ENCODE results near the gene ADCY1.

DNA sequence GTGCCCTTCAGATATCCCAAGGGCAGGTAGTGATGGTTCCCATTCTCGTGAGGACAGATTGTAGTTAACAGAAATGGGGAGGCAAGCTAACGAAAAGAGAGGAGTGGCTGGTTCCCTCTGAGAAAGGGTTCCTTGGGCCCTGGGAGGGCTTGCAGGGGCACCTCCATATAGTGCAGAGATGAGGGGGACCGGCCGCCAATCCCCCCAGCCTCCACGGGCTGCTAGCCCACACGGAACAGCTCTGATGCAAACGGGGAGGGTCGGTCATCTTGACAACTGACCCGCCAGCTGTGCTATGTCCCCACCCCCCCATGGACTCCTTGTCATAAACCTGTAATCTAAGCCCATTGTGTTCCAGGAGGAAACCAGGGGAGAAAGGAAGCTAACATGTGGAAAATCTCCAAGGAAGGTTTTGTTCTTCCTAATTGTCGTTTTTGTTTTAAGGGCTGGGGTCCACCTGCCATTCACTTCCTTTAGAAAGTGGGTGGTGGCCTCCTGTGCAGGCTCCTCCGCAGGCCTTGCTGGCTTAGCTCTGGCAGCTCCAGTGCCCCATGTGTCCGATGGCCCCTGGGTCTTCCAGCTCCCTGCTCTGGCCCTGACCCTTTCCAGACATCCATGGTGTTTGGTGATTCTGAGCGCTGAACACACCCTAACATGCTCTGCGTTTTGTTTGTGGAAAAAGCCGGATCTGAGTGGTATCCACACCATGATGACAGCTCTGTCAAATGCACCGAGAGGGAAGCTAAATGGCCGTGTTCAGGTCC lies 15.9 kb downstream of the ADCY1 start:
- no peak for TF ChIP-seq CTCF (IDR thresholded peaks at IDR 0.05; ENCODE audit: insufficient read depth, low read length, poor library complexity, severe bottlenecking)
- no peak for TF ChIP-seq EZH2phosphoT487 (conservative IDR thresholded peaks at IDR 0.05; ENCODE audit: low read length)

All from SU-DHL-6 (cell line).